KOPT-K1 (cell line): ENCODE results near the gene LRRC17.
"Not testable (repeated sequence)": the region's sequence is repeated elsewhere in the genome, so short reads cannot be mapped to it uniquely, and the experiment has no call there.

ENCODE experiments used
- H3K27ac ChIP-seq: fragments of 200-600 bp; sonication (generic); 2 replicates; pipeline ENCODE4 v1.5.1; 2016; ENCODE audit warnings: antibody characterized with exemption, mild to moderate bottlenecking, low read depth, low read length; ENCODE audit not compliant: poor library complexity, severe bottlenecking
- H3K36me3 ChIP-seq: fragments of 200-600 bp; sonication (generic); 2 replicates; pipeline ENCODE4 v1.5.1; 2017; ENCODE audit warnings: antibody characterized with exemption, mild to moderate bottlenecking, low read length, moderate library complexity; ENCODE audit not compliant: insufficient read depth
- H3K9me3 ChIP-seq: fragments of 200-600 bp; sonication (generic); 2 replicates; pipeline ENCODE4 v1.5.1; 2017; ENCODE audit warnings: antibody characterized with exemption, low read length, mild to moderate bottlenecking; ENCODE audit not compliant: insufficient read depth, poor library complexity, severe bottlenecking

Gene LRRC17

GRCh38 chr7:102890971-102891692, 21.7 kb upstream of the LRRC17 start:
- Histone ChIP-seq H3K36me3 (no peaks in the 10 kb centered on the region), H3K9me3 (no peaks in the 10 kb centered on the region), H3K27ac (no peak overlapping the region)

- H3K27ac ChIP-seq, result no peak overlapping the region
Measured at GRCh38 chr7:102891693-102892261, 21.0 kb upstream of the LRRC17 start.

GRCh38 chr7:102892631-102893278, 20.0 kb upstream of the LRRC17 start:
- Histone ChIP-seq H3K27ac (no peak overlapping the region), H3K9me3 (no peaks in the 10 kb centered on the region), H3K36me3 (no peaks in the 10 kb centered on the region)

More at GRCh38 chr7:102891693-102892261, 21.0 kb upstream of the LRRC17 start:
- H3K9me3 ChIP-seq, result no peaks in the 10 kb centered on the region
- H3K36me3 ChIP-seq, result no peaks in the 10 kb centered on the region

- H3K9me3 ChIP-seq, result no peaks in the 10 kb centered on the region
- no peaks in the 10 kb centered on the region for H3K36me3 ChIP-seq
- H3K27ac ChIP-seq, result no peak overlapping the region
Measured at GRCh38 chr7:102895602-102896001, 17.2 kb upstream of the LRRC17 start.

GRCh38 chr7:102896585-102896984, 16.2 kb upstream of the LRRC17 start:
- Histone ChIP-seq H3K27ac (no peak overlapping the region), H3K36me3 (no peaks in the 10 kb centered on the region), H3K9me3 (no peaks in the 10 kb centered on the region)

- Histone ChIP-seq H3K36me3 (no peaks in the 10 kb centered on the region), H3K9me3 (no peaks in the 10 kb centered on the region), H3K27ac (no peak overlapping the region)
Measured at GRCh38 chr7:102897211-102897631, 15.6 kb upstream of the LRRC17 start.

DNA sequence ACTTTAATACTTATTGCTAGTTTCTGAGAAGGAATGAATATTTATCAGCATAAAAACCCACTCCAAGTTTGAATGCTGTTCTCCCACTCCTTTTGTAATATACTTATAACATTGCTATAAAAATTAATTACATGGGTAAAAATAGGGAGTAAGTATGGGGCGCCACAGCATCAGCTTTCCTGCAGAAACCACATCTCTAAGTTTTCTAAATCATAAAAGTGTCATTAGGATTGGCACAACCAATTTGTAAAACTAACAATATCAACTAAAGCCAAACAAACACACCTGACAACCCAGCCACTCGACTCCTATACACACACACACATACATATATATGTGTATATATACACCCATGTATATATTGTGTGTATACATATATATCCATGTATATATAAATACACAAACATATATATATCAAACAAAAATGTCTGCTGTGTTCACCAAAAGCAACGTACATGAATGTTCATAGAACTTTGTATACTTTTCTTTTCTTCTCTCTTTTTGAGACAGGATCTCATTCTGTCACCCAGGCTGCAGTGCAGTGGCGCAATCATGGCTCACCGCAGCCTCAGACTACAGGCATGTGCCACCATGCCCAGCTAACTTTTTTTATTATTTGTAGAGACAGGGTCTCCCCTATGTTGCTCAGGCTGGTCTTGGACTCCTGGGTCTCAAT, 14.8 kb upstream of the LRRC17 start:
- Histone ChIP-seq H3K9me3 (no peaks in the 10 kb centered on the region), H3K27ac (no peak overlapping the region), H3K36me3 (no peaks in the 10 kb centered on the region)

DNA sequence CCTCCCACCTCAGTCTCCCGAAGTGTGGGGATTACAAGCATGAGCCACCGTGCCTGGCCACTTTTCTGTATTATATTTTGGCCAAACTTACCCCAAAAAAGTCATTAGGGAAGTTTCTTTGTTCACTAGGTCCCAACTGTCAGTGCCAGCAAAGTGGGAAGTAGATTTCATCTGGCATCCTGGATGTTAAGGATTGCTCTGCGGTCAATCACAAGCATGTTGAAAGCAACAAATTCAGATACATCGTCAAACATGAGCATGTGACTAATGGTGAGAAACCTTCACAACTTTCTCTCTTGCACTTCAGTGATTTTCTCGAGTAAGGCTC, 14.3 kb upstream of the LRRC17 start:
- no peaks in the 10 kb centered on the region for H3K9me3 ChIP-seq
- H3K27ac ChIP-seq, result no peak overlapping the region
- H3K36me3 ChIP-seq, result no peaks in the 10 kb centered on the region

DNA sequence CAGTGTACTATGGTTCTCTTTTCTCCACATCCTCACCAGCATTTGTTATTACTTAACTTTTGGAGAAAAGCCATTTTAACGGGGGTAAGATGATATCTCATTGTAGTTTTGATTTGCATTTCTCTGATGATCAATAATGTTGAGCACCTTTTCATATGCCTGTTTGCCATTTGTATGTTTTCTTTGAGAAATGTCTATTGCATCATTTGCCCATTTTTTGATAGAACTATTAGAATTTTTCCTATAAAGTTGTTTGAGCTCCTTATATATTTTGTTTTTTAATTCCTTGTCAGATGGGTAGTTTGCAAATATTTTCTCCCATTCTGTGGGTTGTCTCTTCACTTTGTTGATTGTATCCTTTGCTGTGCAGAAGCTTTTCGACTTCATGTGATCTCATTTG, 10.7 kb upstream of the LRRC17 start:
- H3K36me3 ChIP-seq, H3K9me3 ChIP-seq, H3K27ac ChIP-seq: not testable (repeated sequence)

DNA sequence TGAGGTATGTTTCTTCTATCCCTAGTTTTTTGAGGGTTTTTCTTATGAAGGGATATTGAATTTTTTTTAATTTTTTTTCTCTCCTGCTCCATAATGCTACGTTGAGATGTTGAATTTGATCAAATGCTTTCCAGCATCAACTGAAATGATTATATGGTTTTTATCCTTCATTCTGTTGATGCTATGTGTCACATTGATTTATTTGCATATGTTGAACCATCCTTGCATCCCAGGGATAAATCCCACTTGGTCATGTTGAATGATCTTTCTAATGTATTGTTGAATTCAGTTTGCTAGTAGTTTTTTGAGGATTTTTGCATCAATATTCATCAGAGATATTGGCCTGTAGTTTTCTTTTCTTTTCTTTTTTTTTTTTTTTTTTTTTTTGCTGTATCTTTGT, 9.2 kb upstream of the LRRC17 start:
- peaks cover 11% of the 10 kb centered on the region for H3K9me3 ChIP-seq
- not testable (repeated sequence) for H3K27ac ChIP-seq, H3K36me3 ChIP-seq

DNA sequence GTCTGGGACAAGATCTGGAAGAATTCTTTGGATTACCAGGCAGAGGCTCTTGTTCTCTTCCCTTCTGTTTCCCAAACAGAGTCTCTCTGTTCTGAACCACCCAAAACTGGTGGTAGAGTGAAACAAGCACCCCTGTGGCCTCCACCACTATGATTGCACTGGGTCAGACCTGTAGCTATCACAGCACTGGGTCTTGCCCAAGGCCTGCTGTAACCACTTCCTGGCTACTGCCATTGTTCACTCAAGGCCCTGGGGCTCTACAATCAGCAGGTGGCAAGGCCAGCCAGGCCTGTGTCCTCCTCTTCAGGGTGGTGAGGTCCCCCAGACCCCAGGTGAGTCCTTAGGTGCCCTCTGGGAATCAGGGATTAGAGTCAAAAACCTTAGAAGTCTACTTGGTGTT, 4.1 kb upstream of the LRRC17 start:
- no peaks in the 10 kb centered on the region for H3K36me3 ChIP-seq
- no peak overlapping the region for H3K27ac ChIP-seq
- H3K9me3 ChIP-seq, result peaks cover 12% of the 10 kb centered on the region

GRCh38 chr7:102913826-102914225, 1.0 kb downstream of the LRRC17 start:
- H3K27ac ChIP-seq, result no peak overlapping the region
- H3K9me3 ChIP-seq, result no peaks in the 10 kb centered on the region
- H3K36me3 ChIP-seq, result no peaks in the 10 kb centered on the region

DNA sequence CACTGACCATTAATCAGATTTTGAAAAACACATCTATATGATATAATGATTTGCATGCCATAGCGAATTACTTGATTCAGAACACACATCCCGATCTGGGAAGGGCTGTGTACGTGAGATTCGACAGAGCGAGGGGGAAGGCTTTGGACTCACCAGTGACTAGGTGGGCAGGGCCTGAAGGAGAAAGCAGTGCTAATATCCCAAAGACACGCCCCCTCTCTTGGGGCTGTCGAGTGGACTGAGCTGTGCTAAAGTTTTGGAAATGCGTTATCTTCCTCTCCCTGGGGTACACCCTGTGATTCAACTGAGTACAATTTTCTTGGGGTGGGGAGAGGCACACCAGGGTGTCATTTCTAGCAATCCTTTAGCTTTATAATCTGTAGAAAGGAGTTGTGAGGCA, 1.8 kb downstream of the LRRC17 start:
- Histone ChIP-seq H3K36me3 (no peaks in the 10 kb centered on the region), H3K9me3 (no peaks in the 10 kb centered on the region), H3K27ac (no peak overlapping the region)

- Histone ChIP-seq H3K36me3 (no peaks in the 10 kb centered on the region), H3K27ac (no peak overlapping the region), H3K9me3 (no peaks in the 10 kb centered on the region)
Measured at GRCh38 chr7:102916426-102916825, 3.6 kb downstream of the LRRC17 start.

- H3K9me3 ChIP-seq, result no peaks in the 10 kb centered on the region
- H3K36me3 ChIP-seq, result no peaks in the 10 kb centered on the region
- no peak overlapping the region for H3K27ac ChIP-seq
Measured at GRCh38 chr7:102916881-102917280, 4.1 kb downstream of the LRRC17 start.
